ENCODE measurements around the gene SORCS2.

The SORCS2 gene

GRCh38 chr4:7293703-7294102 lies 101.4 kb downstream of the SORCS2 start:
- Mint-ChIP-seq H3K27ac (no peak overlapping the region), H3K9me3 (no peaks in the 10 kb centered on the region), H3K4me1 (no peaks in the 10 kb centered on the region), H3K36me3 (no peaks in the 10 kb centered on the region), H3K4me3 (no peak overlapping the region), H3K27me3 (peaks cover 12% of the 10 kb centered on the region)
- ATAC-seq, result no peak

GRCh38 chr4:7294176-7294756 lies 101.9 kb downstream of the SORCS2 start:
- Mint-ChIP-seq H3K27me3 (peaks cover 17% of the 10 kb centered on the region), H3K4me3 (no peak overlapping the region), H3K27ac (no peak overlapping the region), H3K4me1 (no peaks in the 10 kb centered on the region), H3K9me3 (no peaks in the 10 kb centered on the region), H3K36me3 (no peaks in the 10 kb centered on the region)
- no peak for ATAC-seq

GRCh38 chr4:7295197-7295910 lies 103.0 kb downstream of the SORCS2 start:
- H3K9me3 Mint-ChIP-seq, result no peaks in the 10 kb centered on the region
- no peaks in the 10 kb centered on the region for H3K4me1 Mint-ChIP-seq
- ATAC-seq, result no peak

GRCh38 chr4:7295911-7296660 lies 103.7 kb downstream of the SORCS2 start:
- Mint-ChIP-seq H3K4me1 (no peaks in the 10 kb centered on the region), H3K27ac (no peak overlapping the region), H3K4me3 (no peak overlapping the region), H3K36me3 (no peaks in the 10 kb centered on the region), H3K27me3 (peaks cover 26% of the 10 kb centered on the region), H3K9me3 (no peaks in the 10 kb centered on the region)
- no peak for ATAC-seq

More at GRCh38 chr4:7295197-7295910, 103.0 kb downstream of the SORCS2 start:
- Mint-ChIP-seq H3K27me3 (peaks cover 26% of the 10 kb centered on the region), H3K4me3 (no peak overlapping the region), H3K36me3 (no peaks in the 10 kb centered on the region), H3K27ac (no peak overlapping the region)

- no peak overlapping the region for H3K4me3 Mint-ChIP-seq
- no peak overlapping the region for H3K27ac Mint-ChIP-seq
- H3K4me1 Mint-ChIP-seq, result no peaks in the 10 kb centered on the region
- ATAC-seq, result no peak
- peaks cover 26% of the 10 kb centered on the region for H3K27me3 Mint-ChIP-seq
- no peaks in the 10 kb centered on the region for H3K36me3 Mint-ChIP-seq
- H3K9me3 Mint-ChIP-seq, result no peaks in the 10 kb centered on the region
These were observed 104.5 kb downstream of the SORCS2 start for GRCh38 chr4:7296661-7297335.

- no peak overlapping the region for H3K4me3 Mint-ChIP-seq
- H3K9me3 Mint-ChIP-seq, result no peaks in the 10 kb centered on the region
- H3K36me3 Mint-ChIP-seq, result no peaks in the 10 kb centered on the region
- H3K4me1 Mint-ChIP-seq, result no peaks in the 10 kb centered on the region
- H3K27me3 Mint-ChIP-seq, result peaks cover 26% of the 10 kb centered on the region
- ATAC-seq, result no peak
- no peak overlapping the region for H3K27ac Mint-ChIP-seq
These were observed 105.0 kb downstream of the SORCS2 start for GRCh38 chr4:7297374-7297773.

- Mint-ChIP-seq H3K27ac (no peak overlapping the region), H3K4me1 (no peaks in the 10 kb centered on the region), H3K36me3 (no peaks in the 10 kb centered on the region), H3K9me3 (no peaks in the 10 kb centered on the region), H3K27me3 (peaks cover 26% of the 10 kb centered on the region), H3K4me3 (no peak overlapping the region)
- ATAC-seq, result no peak
These were observed 105.5 kb downstream of the SORCS2 start for GRCh38 chr4:7297881-7298280.

- Mint-ChIP-seq H3K36me3 (no peaks in the 10 kb centered on the region), H3K4me1 (no peaks in the 10 kb centered on the region), H3K27me3 (peaks cover 26% of the 10 kb centered on the region), H3K27ac (no peak overlapping the region), H3K9me3 (no peaks in the 10 kb centered on the region), H3K4me3 (no peak overlapping the region)
- no peak for ATAC-seq
These were observed 106.3 kb downstream of the SORCS2 start for GRCh38 chr4:7298619-7299009.

- no peaks in the 10 kb centered on the region for H3K9me3 Mint-ChIP-seq
- ATAC-seq, result no peak
- no peak overlapping the region for H3K27ac Mint-ChIP-seq
- H3K36me3 Mint-ChIP-seq, result no peaks in the 10 kb centered on the region
- H3K4me1 Mint-ChIP-seq, result no peaks in the 10 kb centered on the region
- no peak overlapping the region for H3K4me3 Mint-ChIP-seq
- H3K27me3 Mint-ChIP-seq, result peaks cover 26% of the 10 kb centered on the region
These were observed 106.9 kb downstream of the SORCS2 start for GRCh38 chr4:7299010-7299907.

GRCh38 chr4:7299908-7300710 lies 107.8 kb downstream of the SORCS2 start:
- Mint-ChIP-seq H3K27me3 (peaks cover 26% of the 10 kb centered on the region), H3K9me3 (no peaks in the 10 kb centered on the region), H3K4me3 (no peak overlapping the region), H3K36me3 (no peaks in the 10 kb centered on the region), H3K4me1 (no peaks in the 10 kb centered on the region), H3K27ac (no peak overlapping the region)
- no peak for ATAC-seq

GRCh38 chr4:7300711-7301095 lies 108.4 kb downstream of the SORCS2 start:
- Mint-ChIP-seq H3K9me3 (no peaks in the 10 kb centered on the region), H3K4me3 (no peak overlapping the region), H3K36me3 (no peaks in the 10 kb centered on the region), H3K27ac (no peak overlapping the region), H3K4me1 (no peaks in the 10 kb centered on the region), H3K27me3 (peaks cover 26% of the 10 kb centered on the region)
- ATAC-seq, result no peak

GRCh38 chr4:7301126-7301785 lies 108.9 kb downstream of the SORCS2 start:
- Mint-ChIP-seq H3K36me3 (no peaks in the 10 kb centered on the region), H3K4me3 (no peak overlapping the region), H3K27ac (no peak overlapping the region), H3K4me1 (no peaks in the 10 kb centered on the region), H3K9me3 (no peaks in the 10 kb centered on the region), H3K27me3 (peaks cover 26% of the 10 kb centered on the region)
- ATAC-seq, result no peak

GRCh38 chr4:7301846-7302630 lies 109.7 kb downstream of the SORCS2 start:
- Mint-ChIP-seq H3K27me3 (peaks cover 28% of the 10 kb centered on the region), H3K9me3 (no peaks in the 10 kb centered on the region), H3K36me3 (no peaks in the 10 kb centered on the region), H3K4me3 (no peak overlapping the region), H3K4me1 (no peaks in the 10 kb centered on the region), H3K27ac (no peak overlapping the region)
- no peak for ATAC-seq
